22Rv1 (cell line): ENCODE results near the gene GSTM5.

ENCODE experiments used
- CTCF ChIP-seq: fragments of 450-650 bp; IDR thresholded peaks from 2 replicates; pipeline ENCODE4 v1.5.1; 2017; ENCODE audit warnings: mild to moderate bottlenecking
- ZFX ChIP-seq: fragments of 450-650 bp; IDR thresholded peaks from 2 replicates; pipeline ENCODE4 v1.6.1; 2017; ENCODE audit warnings: antibody characterized with exemption, borderline replicate concordance

- TF ChIP-seq CTCF (no peak), ZFX (no peak)
These were observed 38.3 kb downstream of the GSTM5 start for GRCh38 chr1:109750241-109750882.
